NCI-H1694 (cell line): ENCODE data around the gene MAP3K2.

Experiments
- DNase-seq: peaks from one replicate; lab custom pipeline; 2025; lab: John Stamatoyannopoulos, UW

The MAP3K2 gene

DNA sequence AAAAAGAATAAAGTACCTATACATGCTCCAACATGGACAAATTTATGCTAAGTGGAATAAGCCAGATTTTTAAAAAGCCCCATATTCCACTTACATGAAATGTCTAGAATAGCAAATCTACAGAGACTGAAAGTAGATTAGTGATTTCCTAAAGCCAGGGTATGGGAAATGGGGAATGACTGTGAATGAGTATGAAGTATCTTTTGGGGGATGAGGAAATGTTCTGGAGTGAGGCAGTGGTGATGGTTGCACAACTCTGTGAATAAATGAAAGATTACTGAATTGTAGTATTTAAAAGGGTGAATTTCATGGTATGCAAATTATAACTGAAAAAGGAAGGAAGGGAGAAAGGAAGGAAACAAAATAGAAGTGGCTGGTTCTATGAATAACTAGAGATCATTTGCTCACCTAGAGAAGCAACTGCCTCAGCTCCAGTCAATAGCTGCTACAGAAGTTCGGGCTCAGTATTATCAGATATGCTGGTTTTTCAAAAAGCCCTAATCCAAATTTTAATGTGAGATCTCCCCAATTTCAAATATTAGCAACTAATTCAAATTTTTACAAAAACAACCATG is 39.3 kb downstream of the MAP3K2 start:
- no peak for DNase-seq

DNA sequence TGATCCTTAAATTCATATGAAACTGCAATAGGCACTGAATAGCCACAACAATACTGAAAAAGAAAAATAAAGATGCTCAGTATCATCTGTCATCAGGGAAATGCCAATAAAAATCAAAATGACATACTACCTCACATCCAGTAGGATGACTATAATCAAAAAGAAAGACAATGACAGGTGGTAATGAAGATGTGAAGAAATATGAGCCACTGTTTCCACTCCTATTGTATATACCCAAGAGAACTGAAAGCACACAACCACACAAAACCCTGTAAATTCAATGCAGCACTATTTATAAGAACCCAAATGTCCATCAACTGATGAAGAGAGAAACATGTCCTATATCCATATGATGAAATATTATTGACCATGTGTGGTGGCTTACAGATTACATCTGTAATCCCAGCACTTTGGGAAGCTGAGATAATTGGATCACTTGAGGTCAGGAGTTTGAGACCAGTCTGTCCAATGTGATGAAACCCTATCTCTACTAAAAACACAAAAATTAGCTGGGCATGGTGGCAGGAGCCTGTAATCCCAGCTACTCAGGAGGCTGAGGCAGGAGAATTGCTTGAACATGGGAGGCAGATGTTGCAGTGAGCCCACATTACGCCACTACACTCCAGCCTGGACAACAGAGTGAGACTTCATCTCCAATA is 39.9 kb downstream of the MAP3K2 start:
- DNase-seq = no peak

DNA sequence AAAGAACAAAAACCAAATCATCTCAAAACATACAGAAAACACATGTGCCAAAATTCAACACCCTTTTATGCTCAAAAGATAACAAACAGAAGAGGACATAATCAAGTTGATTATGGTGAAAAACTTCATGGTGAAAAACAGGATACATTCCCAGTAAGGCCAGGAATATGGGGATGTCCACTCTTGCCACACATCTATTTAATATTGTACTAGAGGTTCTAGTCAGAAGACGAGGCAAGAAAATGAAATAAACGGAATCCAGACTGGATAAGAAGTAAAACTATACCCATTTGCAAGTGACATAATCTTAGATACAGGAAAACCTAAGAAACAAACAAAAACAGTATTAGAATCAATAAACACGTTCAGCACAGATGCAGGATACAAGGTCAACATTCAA is 40.8 kb downstream of the MAP3K2 start:
- no peak for DNase-seq

DNA sequence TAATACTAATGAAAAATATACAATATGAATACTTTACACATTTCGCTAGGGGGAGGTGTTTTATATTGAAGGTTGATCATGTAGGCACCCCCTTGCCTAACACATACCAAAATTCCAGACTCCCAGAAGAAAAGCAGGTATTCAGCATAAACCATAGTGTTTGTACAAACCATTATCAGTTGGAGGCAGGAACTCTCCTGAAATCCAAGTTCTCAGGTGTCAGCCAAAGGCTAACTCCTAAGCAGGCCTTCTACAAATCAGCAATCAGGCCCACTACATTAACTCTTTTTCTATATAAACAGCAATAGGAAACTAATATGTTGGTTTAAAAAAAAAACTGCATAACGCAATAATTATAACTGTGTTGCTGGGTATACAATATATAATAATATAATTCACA is 44.5 kb downstream of the MAP3K2 start:
- DNase-seq = no peak

DNA sequence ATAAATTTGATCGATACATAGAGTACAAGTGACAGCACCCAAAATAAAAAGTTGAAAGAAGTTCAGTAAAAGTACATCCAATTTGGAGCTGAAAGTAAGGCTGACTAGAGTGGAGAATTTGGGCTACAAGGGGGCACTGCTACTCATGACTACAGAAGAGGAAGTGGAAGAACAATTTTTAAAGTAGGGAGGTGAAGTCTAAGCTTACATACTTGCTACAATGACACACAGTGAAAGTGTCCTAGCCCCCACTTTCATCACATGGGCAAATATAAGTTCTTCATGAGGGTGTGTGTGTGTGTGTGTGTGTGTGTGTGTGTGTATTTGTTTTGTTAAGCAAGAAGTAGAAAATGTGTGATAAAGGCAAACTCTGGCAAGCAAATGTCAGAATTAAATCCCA is 45.7 kb downstream of the MAP3K2 start:
- no peak for DNase-seq

DNA sequence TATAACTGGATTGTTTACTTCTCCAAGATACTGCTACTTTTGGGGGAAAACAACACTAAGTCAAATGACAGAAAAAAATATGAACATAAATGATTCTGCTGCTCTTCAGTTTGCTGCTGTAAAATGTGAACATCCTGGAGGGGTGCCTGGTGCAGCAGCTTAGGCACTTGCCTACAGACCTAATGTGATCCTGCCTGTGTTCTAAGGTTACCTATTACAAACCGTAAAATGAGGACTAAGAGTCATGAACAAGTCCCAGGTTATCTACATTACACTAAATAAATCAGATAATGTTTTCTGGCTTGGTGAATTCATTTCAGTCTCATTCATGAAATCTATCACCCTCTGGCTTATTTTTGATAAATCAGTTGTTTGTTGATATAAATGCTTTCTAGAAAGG is 55.4 kb downstream of the MAP3K2 start:
- DNase-seq = no peak

DNA sequence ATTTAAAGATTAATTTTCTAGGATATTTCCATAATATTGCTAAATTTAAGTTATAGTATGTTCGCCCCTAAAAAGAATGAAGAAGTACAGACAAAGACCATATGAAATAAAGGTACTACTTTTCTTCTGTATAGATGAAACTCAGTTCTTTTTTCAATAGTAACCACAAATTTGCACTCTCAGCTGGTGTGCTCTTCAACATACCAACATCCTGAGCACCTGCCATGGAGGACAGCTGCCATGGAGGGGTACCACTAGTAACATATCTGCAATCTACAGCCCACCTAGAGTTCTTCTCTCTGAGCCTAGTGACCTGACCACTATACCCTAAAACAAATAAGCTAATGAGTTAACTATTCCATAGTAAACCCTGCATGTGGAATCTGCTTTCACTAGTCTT is 57.0 kb downstream of the MAP3K2 start:
- DNase-seq = no peak

DNA sequence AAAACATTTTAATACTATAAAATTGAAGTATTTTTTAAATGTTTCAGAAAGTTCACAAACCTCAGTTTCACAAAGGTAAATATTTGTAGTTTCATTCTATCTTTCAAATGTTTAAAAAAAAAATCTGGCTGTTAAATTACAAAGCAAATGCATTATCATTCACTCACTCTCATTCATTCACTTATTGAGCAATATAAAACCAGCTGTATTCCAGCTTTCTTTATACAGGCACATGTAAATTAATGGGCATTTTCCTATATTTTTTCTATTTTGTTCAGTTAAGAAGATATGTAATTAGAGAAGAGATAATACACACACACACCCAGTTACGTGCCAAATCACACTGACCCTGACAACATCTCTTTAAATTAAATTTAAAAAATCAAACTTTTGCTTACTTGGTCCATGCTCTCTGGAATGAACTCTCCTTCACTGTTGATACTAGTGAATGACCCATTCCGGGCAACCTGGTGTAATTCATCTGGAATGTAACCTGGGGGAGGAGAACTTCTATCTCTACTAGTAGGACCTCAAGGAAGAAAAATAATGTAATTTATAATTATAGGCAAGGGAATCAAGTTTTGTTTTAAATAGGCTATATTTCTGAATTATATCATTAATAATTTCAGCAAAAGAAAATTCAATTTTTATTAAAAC is 61.4 kb downstream of the MAP3K2 start:
- DNase-seq = no peak

DNA sequence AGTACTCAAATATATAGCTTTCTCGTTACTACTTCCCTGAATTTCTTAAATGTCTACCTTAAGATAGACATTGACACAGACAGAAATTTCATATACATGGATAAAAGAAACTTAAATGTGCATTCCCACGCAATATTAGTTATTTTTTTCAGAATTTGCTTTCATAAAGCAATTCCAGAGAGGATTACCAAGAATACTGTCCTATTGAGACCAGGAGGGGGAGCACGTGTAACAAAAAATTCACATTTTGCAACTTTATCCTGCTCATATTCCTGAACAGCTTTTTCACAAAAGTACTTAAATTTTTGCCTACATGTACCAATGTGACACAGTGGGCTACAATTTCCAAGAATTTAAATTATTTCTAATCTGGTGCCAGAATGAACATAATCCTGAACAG is 63.1 kb downstream of the MAP3K2 start:
- peak; percentile 65 for DNase-seq

DNA sequence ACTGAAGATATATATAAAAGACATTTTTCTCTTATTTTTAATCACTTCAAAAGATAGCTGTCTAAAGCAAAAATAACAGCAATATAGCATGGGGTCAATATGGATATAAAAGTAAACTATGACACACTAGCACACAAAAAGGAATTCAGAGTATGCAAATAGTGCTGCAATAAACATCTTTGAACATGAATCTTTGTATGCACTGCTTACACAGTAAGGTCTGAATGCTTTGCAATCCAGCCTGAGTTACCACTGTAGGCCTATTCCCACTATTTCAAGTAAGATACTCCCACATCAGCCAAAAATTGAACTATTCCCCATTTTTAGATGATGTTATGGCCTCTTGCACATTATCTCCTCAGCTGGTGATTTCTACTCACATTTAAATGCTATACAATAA is 66.5 kb downstream of the MAP3K2 start:
- no peak for DNase-seq

DNA sequence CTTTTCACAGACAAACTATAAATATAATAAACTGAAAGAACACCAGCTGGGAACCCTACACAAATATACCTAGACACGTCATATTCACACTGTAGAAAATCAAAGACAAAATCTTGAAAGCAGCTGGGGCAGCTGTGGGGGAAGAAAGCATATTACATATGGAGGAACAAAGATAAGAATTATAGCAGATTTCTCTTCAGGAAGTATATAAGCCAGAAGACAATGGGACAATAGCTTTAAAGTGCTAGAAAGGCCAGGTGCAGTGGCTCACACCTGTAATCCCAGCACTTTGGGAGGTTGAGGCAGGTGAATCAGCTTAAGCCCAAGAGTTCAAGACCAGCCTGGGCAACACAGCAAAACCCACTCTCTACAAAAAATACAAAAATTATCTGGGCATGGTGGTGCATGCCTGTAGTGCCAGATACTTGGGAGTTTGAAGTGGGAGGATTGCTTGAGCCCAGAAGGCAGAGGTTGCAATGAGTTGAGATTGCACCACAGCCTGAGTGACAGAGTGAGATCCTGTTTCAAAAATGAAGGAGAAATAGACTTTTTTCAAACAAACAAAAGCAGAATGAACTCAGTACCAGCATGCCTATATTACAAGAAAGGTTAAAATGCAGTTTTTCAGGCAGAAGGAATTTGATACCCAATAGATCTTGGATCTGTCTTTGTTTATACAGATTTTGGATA is 67.0 kb downstream of the MAP3K2 start:
- DNase-seq = no peak

DNA sequence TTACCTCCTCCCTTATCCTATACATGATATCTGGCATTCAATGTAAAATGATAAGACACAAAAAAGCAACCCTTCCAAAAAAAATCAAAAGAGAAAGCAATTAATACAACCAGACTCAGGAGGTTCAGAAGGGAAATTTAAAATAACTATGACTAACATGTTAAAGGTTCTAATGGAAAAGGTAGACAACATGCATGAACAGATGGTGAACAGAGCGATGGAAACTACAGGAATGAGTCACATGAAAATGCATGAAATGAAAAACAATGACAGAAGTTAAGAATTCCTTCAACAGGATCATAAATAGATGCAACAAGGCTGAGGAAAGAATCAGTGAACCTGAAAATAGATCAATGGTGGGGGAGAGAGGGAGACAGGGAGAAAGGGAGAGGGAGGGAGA is 67.7 kb downstream of the MAP3K2 start:
- DNase-seq = no peak

DNA sequence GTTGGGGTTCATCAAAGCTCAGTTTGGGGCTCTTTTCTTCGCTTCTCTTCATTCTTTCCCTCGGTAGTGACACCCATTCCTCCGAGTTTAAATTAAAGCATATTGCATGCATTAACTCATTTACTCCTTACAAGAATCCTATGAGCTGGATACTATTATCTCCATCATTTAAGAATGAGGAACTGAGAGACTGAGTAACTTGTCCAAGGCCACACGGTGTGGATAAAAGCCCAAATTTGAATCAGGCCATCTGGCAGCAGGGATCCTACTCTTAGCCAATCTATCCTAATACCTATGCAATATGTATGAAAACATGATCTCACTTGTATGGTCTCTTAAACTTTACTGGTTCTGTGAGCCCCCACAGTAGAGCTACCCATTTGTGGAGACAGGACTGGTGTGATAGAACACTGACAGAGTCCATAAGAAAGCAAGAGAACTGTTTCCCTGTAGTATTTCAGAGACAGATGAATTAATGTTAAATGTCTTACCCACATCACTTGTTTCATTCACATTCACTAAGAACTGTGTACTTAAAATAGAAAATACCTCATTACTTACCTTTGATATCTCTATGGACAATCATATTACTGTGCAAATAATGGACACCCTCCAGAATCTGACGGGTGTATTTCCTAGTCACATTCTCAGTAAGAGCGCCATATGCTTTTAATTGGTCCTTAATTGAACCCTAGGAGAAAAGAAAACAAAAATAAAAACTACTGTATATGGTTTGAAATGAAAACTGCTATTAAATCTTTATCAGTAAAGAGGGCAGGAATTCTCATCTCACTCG is 73.4 kb downstream of the MAP3K2 start:
- DNase-seq = no peak

DNA sequence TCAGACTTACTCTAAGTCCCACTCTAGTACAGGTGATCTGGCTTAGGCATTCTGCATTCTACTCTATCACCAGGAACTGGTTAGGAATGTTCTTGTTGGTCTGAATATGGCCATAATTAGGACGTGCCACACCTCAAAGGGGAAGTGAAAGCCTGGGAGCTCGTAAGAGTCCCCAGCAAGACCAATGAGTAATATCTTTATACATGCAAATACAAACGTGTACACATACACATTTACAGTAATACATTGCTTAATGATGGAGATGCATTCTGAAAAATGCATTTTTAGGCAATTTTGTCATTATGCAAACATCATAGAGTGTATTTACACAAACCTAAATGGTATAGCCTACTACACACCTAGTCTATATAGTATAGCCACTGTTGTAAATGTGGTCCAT is 74.4 kb downstream of the MAP3K2 start:
- no peak for DNase-seq

DNA sequence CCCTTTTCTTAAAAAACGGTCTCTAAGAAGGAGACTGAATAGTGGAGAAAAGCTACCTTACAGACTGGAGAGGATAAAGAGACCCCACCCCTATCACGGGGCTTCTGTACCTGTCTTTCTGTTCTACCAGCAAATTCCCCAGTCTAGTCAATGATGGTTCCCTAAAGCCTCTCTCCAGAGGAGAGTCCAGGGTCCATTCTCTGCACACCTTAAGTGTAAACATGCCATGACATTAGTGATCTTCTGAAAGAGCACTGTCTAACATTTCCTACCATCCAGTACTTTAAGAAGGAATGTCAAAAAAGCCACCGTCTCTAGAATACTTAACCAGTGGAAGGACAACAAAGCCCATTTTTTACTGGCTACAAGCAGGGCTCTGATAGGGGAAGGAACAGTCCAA is 76.8 kb downstream of the MAP3K2 start:
- no peak for DNase-seq

DNA sequence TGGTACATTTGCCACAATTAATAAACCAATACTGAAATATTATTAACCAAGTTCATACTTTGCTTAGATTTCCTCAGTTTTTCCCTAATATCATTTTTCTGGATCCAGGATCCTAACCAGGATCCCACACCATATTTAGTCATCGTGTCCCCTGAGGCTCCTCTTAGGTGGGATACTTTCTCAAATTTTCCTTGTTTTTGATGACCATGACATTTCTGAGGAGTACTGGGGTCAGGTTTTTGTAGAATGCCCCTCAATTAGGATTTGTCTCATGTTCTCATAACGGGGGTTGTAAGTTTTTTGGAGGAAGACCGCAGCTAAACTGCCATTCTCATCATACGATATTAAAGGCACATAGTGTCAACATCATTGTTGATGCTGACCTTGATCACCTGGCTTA is 78.3 kb downstream of the MAP3K2 start:
- no peak for DNase-seq

DNA sequence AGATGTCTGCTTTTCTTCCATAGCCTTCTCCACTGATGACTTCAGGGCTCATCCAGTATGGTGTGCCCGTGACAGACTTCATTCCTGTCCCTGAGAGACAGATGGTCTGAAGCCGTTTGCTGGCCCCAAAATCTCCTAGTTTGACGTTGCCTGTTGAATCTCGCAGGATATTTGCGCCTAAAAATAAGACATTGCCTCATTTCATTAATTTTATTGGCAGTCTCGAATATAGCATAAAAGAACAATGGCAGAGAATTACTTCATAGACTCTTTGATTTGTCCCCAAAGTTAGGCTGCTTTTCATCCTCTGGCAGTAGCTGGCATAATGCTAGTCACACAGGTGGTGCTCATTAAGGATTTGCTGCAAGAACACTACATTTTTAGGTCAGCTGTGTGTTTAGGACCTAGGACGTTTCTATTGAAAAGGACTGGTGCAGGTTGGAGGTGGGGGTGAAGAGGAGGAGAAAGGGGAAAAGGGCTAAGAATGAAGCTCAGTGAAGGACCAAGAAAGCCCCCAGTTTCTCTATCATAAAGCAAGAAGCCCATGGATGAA is 79.1 kb downstream of the MAP3K2 start:
- peak; percentile 67 for DNase-seq

DNA sequence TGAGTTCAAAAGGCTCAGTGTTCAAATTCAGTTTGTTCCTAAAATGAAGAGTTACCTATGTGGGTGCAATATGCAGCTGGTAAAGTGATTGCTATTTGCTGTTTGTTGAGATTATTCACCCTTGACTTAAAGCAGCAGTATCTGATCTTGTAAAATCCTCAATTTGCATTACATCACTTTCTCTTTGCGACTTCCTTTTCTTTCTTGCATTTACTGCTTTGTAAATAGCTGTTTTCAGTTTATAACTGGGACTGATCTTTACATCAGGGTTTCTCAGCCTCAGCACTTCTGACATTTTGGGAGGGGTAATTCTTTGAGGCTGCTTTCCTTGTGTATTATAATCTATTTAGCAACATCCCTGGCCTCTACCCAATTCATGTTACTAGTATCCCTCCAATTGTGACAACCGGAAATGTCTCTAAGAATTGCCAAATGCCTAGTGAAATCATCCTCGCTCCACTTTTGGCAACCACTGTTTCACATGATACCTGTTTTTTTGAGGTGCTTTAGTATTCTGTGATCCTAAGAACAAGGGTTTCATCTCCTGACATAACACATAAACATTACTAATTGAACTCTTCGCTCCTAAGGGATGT is 81.7 kb downstream of the MAP3K2 start:
- no peak for DNase-seq

DNA sequence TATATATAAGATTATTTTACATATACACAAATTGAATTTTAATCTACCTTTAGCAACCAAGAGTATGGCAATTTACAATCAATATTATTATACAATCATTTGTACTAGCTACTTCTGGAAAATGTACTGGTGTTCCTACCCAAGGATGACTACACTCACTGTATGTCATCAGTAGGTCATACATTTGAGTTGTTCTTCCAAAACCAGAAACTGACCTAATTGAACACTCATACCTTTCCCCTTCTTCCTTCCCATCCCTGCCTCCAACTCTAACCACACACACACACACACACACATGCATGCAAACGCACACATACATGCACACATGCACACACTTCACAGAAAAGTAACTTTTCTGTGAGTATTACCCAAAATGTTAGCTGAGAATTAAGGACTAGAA is 85.6 kb downstream of the MAP3K2 start:
- DNase-seq = no peak

DNA sequence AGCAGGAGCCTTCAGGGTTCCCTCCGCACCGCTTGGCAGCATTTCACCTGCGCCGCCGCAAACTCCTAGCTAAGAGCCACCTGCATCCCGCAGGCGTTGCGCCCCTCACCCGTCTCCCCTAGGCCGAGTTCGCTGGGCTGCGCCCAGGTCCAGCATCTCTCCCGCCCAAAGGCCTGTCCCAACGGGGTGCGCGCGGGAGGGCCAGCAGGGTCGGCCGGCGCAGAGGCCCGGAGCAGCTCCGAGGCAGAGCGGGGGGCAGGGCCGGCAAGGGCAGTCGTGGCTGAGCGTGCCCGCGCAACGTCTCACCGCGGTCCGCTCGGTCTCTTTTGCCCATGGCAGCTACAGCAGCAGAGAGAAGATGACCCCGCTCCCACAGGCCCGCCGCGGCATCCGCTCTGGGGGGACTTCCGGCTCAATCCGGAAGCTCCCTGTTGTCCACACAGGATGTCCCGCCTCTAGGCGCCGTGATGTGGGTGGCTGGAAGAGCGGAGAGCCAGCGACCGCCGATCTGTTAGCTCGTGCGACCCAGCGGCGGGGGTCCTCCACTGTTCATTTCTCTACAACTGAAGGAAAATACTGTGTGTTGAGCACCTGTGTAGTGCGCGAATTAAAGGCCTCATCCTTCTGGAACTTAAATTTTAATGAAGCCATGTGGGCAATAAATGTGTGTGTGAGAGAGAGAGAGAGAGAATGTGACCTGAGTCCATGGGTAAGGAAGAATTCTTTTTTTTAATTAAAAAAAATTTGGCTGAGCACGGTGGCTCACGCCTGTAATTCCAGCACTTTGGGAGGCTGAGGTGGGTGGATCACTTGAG is 93.8 kb downstream of the MAP3K2 start, which contains the start of gene ERCC3:
TSS of gene ERCC3 (minus strand) at position 397 of the 815 bp plus-strand sequence. CDS start at position 334, 63 bp downstream.
- peak; percentile 84 for DNase-seq

DNA sequence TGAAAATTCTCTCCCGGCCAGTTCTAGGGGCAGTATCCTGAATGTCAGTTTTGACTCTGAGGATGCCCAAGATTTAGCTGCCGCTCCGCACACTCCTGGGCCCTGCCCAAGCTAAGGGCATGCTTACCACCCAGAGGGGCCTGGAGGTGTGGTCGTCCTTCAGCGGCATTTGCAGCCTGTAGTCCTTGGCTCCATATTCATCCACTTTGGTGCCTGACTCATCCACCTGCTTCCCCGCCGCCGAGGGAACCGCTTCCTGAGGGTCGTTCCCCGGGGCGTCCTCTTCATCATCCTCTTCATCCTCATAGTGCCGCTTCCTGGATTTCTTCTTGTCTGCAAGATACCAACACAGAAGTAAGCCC is 94.4 kb downstream of the MAP3K2 start:
- no peak for DNase-seq
